Mesendoderm (in vitro differentiated cells): ENCODE measurements around the gene ADM2.

Experiments used
- DNase-seq: peaks from one replicate; pipeline ENCODE4 v3.0.0; 2013
- H2AK5ac ChIP-seq: 2 replicates; pipeline ENCODE4 v1.6.1; 2013; ENCODE audit warnings: low read length, inconsistent platforms
- H2BK120ac ChIP-seq: 2 replicates; pipeline ENCODE4 v1.6.1; 2013; ENCODE audit warnings: low read depth, mild to moderate bottlenecking, low read length, moderate library complexity, mixed read lengths
- H2BK15ac ChIP-seq: replicated peaks from 2 replicates; pipeline ENCODE4 v1.6.1; 2013; ENCODE audit warnings: low read depth, mild to moderate bottlenecking, moderate library complexity
- H2BK5ac ChIP-seq: 2 replicates; pipeline ENCODE4 v1.6.1; 2013; ENCODE audit warnings: low read length, inconsistent platforms
- H3K18ac ChIP-seq: 2 replicates; pipeline ENCODE4 v1.6.1; 2013; ENCODE audit warnings: mild to moderate bottlenecking, low read length, mixed read lengths
- H3K23ac ChIP-seq: one replicate; pipeline ENCODE4 v1.6.1; 2013; ENCODE audit warnings: low read length
- H3K27ac ChIP-seq: 2 replicates; pipeline ENCODE4 v1.5.1; 2013; ENCODE audit warnings: low read depth, mild to moderate bottlenecking, inconsistent platforms, low read length, moderate library complexity
- H3K27me3 ChIP-seq: 2 replicates; pipeline ENCODE4 v1.6.1; 2013; ENCODE audit warnings: low read length, control low read depth, mild to moderate bottlenecking, inconsistent platforms; ENCODE audit not compliant: insufficient read depth, poor library complexity
- H3K36me3 ChIP-seq: 2 replicates; pipeline ENCODE4 v1.6.1; 2013; ENCODE audit warnings: low read length, inconsistent platforms; ENCODE audit not compliant: control insufficient read depth, insufficient read depth
- H3K4ac ChIP-seq: one replicate; pipeline ENCODE4 v1.6.1; 2013; ENCODE audit warnings: low read depth, mild to moderate bottlenecking, low read length, moderate library complexity
- H3K4me1 ChIP-seq: 2 replicates; pipeline ENCODE4 v1.6.1; 2013; ENCODE audit warnings: low read depth, low read length, inconsistent platforms; ENCODE audit not compliant: control insufficient read depth
- H3K4me2 ChIP-seq: 2 replicates; pipeline ENCODE4 v1.6.1; 2013; ENCODE audit warnings: low read length
- H3K4me3 ChIP-seq: 2 replicates; pipeline ENCODE4 v1.5.1; 2013; ENCODE audit warnings: mild to moderate bottlenecking, low read length
- H3K56ac ChIP-seq: one replicate; pipeline ENCODE4 v1.6.1; 2013; ENCODE audit warnings: low read length
- H3K79me1 ChIP-seq: 2 replicates; pipeline ENCODE4 v1.6.1; 2013; ENCODE audit warnings: low read length, inconsistent platforms
- H3K79me2 ChIP-seq: 2 replicates; pipeline ENCODE4 v1.6.1; 2013; ENCODE audit warnings: mild to moderate bottlenecking, low read length; ENCODE audit not compliant: control insufficient read depth, insufficient read depth
- H3K9ac ChIP-seq: 2 replicates; pipeline ENCODE4 v1.6.1; 2013; ENCODE audit warnings: low read length, inconsistent platforms
- H4K5ac ChIP-seq: one replicate; pipeline ENCODE4 v1.6.1; 2013; ENCODE audit warnings: low read length
- H4K8ac ChIP-seq: one replicate; pipeline ENCODE4 v1.6.1; 2013; ENCODE audit warnings: low read depth, mild to moderate bottlenecking, control low read depth, low read length, moderate library complexity
- WGBS: extraction: QIAGEN DNeasy Blood & Tissue Kit; methylation state at CpG from one replicate; pipeline ENCODE4 v1.1.7; 2013; ENCODE audit warnings: low lambda C conversion rate, missing lambda C conversion rate; ENCODE audit not compliant: insufficient coverage; ENCODE audit errors: extremely low coverage; 5-methylcytosine and 5-hydroxymethylcytosine counted together

ADM2 gene

GRCh38 chr22:50444663-50445062 is 36.7 kb upstream of the ADM2 start:
- no peaks in the 10 kb centered on the region for H3K4me1 ChIP-seq
- no peak overlapping the region for H3K18ac ChIP-seq
- no peak overlapping the region for H4K8ac ChIP-seq
- no peaks in the 10 kb centered on the region for H3K27me3 ChIP-seq
- no peak overlapping the region for H3K4me3 ChIP-seq
- no peak overlapping the region for H2BK5ac ChIP-seq
- H3K4ac ChIP-seq: no peak overlapping the region
- H3K36me3 ChIP-seq: peaks cover 6% of the 10 kb centered on the region
- H2BK120ac ChIP-seq: no peak overlapping the region
- no peak overlapping the region for H4K5ac ChIP-seq
- H2BK15ac ChIP-seq: no peak overlapping the region
- no peak overlapping the region for H3K4me2 ChIP-seq
- H3K9ac ChIP-seq: no peak overlapping the region
- WGBS: no CpG with 5 or more reads among the region's 5 CpGs
- H3K79me2 ChIP-seq: no peaks in the 10 kb centered on the region
- no peak overlapping the region for H2AK5ac ChIP-seq
- no peak overlapping the region for H3K23ac ChIP-seq
- H3K79me1 ChIP-seq: no peaks in the 10 kb centered on the region
- no peak overlapping the region for H3K27ac ChIP-seq
- peak; percentile 15 for DNase-seq
- H3K56ac ChIP-seq: no peak overlapping the region

GRCh38 chr22:50445071-50445879 is 36.1 kb upstream of the ADM2 start:
- no peak overlapping the region for H3K23ac ChIP-seq
- no peak overlapping the region for H3K4ac ChIP-seq
- H3K4me3 ChIP-seq: no peak overlapping the region
- H3K79me2 ChIP-seq: no peaks in the 10 kb centered on the region
- H3K18ac ChIP-seq: no peak overlapping the region
- H3K4me1 ChIP-seq: no peaks in the 10 kb centered on the region
- H2BK5ac ChIP-seq: no peak overlapping the region
- H3K56ac ChIP-seq: no peak overlapping the region
- H4K5ac ChIP-seq: no peak overlapping the region
- no peaks in the 10 kb centered on the region for H3K79me1 ChIP-seq
- no peak overlapping the region for H2BK120ac ChIP-seq
- no peak overlapping the region for H3K27ac ChIP-seq
- H2BK15ac ChIP-seq: no peak overlapping the region
- no peak overlapping the region for H3K4me2 ChIP-seq
- H3K9ac ChIP-seq: no peak overlapping the region
- H2AK5ac ChIP-seq: no peak overlapping the region
- peaks cover 6% of the 10 kb centered on the region for H3K36me3 ChIP-seq
- no CpG with 5 or more reads among the region's 30 CpGs for WGBS
- no peaks in the 10 kb centered on the region for H3K27me3 ChIP-seq
- no peak for DNase-seq
- H4K8ac ChIP-seq: no peak overlapping the region

- no peaks in the 10 kb centered on the region for H3K79me2 ChIP-seq
- WGBS: no CpG with 5 or more reads among the region's 17 CpGs
- no peak for DNase-seq
These were observed 35.2 kb upstream of the ADM2 start for GRCh38 chr22:50445880-50446707.

GRCh38 chr22:50446708-50447575 is 34.4 kb upstream of the ADM2 start:
- no peak overlapping the region for H3K23ac ChIP-seq
- no peak overlapping the region for H2BK5ac ChIP-seq
- H2AK5ac ChIP-seq: no peak overlapping the region
- no peaks in the 10 kb centered on the region for H3K79me1 ChIP-seq
- H3K4me3 ChIP-seq: no peak overlapping the region
- no peak overlapping the region for H3K9ac ChIP-seq
- H3K18ac ChIP-seq: no peak overlapping the region
- H4K5ac ChIP-seq: no peak overlapping the region
- H3K27ac ChIP-seq: no peak overlapping the region
- no peaks in the 10 kb centered on the region for H3K27me3 ChIP-seq
- no peaks in the 10 kb centered on the region for H3K79me2 ChIP-seq
- no peaks in the 10 kb centered on the region for H3K4me1 ChIP-seq
- no CpG with 5 or more reads among the region's 54 CpGs for WGBS
- H3K36me3 ChIP-seq: peaks cover 6% of the 10 kb centered on the region
- H3K56ac ChIP-seq: no peak overlapping the region
- no peak overlapping the region for H3K4ac ChIP-seq
- no peak overlapping the region for H3K4me2 ChIP-seq
- H2BK15ac ChIP-seq: no peak overlapping the region
- DNase-seq: no peak
- no peak overlapping the region for H4K8ac ChIP-seq
- no peak overlapping the region for H2BK120ac ChIP-seq

More at GRCh38 chr22:50445880-50446707, 35.2 kb upstream of the ADM2 start:
- no peak overlapping the region for H4K8ac ChIP-seq
- H2BK120ac ChIP-seq: no peak overlapping the region
- no peak overlapping the region for H3K4me3 ChIP-seq
- H3K4me2 ChIP-seq: no peak overlapping the region
- no peak overlapping the region for H3K27ac ChIP-seq
- H3K9ac ChIP-seq: no peak overlapping the region
- peaks cover 6% of the 10 kb centered on the region for H3K36me3 ChIP-seq
- H3K4ac ChIP-seq: no peak overlapping the region
- no peak overlapping the region for H3K18ac ChIP-seq
- H3K79me1 ChIP-seq: no peaks in the 10 kb centered on the region
- no peaks in the 10 kb centered on the region for H3K27me3 ChIP-seq
- H2AK5ac ChIP-seq: no peak overlapping the region
- H2BK15ac ChIP-seq: no peak overlapping the region
- no peaks in the 10 kb centered on the region for H3K4me1 ChIP-seq
- H3K23ac ChIP-seq: no peak overlapping the region
- no peak overlapping the region for H3K56ac ChIP-seq
- no peak overlapping the region for H4K5ac ChIP-seq
- no peak overlapping the region for H2BK5ac ChIP-seq

GRCh38 chr22:50447576-50448551 is 33.5 kb upstream of the ADM2 start:
- Histone ChIP-seq H3K56ac (no peak overlapping the region), H3K18ac (no peak overlapping the region), H2BK120ac (no peak overlapping the region), H3K27ac (no peak overlapping the region), H3K4me3 (no peak overlapping the region), H3K79me2 (no peaks in the 10 kb centered on the region), H3K9ac (no peak overlapping the region), H3K27me3 (no peaks in the 10 kb centered on the region), H4K5ac (no peak overlapping the region), H2BK15ac (no peak overlapping the region), H3K4me1 (no peaks in the 10 kb centered on the region), H2BK5ac (no peak overlapping the region), H3K4me2 (no peak overlapping the region), H3K23ac (no peak overlapping the region), H4K8ac (no peak overlapping the region), H3K4ac (no peak overlapping the region), H3K79me1 (no peaks in the 10 kb centered on the region), H2AK5ac (no peak overlapping the region), H3K36me3 (peaks cover 6% of the 10 kb centered on the region)
- DNase-seq: no peak
- WGBS: no CpG with 5 or more reads among the region's 27 CpGs
